DMS 273 (cell line): Measurements from ENCODE around the gene SEL1L.
"Not testable (repeated sequence)": the region's sequence is repeated elsewhere in the genome, so short reads cannot be mapped to it uniquely, and the experiment has no call there.

Source experiments
- DNase-seq: peaks from one replicate; lab custom pipeline; 2025; ENCODE audit not compliant: unreplicated experiment; lab: John Stamatoyannopoulos, UW

Gene SEL1L

GRCh38 chr14:81533536-81534343, at the start of gene SEL1L:
TSS of gene SEL1L (minus strand) at chr14:81533853. CDS start at chr14:81533744, 109 bp downstream.
- peak; percentile 100 for DNase-seq

GRCh38 chr14:81582420-81582819, 48.8 kb upstream of the SEL1L start:
- DNase-seq, result no peak

GRCh38 chr14:81579115-81579514, 45.5 kb upstream of the SEL1L start:
- no peak for DNase-seq

GRCh38 chr14:81571437-81571836, 37.8 kb upstream of the SEL1L start:
- DNase-seq, result no peak

- no peak for DNase-seq
Measured at GRCh38 chr14:81567302-81567701, 33.6 kb upstream of the SEL1L start.

GRCh38 chr14:81565441-81566290, 32.0 kb upstream of the SEL1L start:
- DNase-seq, result peak; percentile 78

- no peak for DNase-seq
Measured at GRCh38 chr14:81562818-81563217, 29.2 kb upstream of the SEL1L start.

GRCh38 chr14:81561084-81561775, 27.6 kb upstream of the SEL1L start:
- no peak for DNase-seq

- DNase-seq, result no peak
Measured at GRCh38 chr14:81559385-81559784, 25.7 kb upstream of the SEL1L start.

GRCh38 chr14:81557146-81557545, 23.5 kb upstream of the SEL1L start:
- DNase-seq, result no peak

GRCh38 chr14:81555684-81556083, 22.0 kb upstream of the SEL1L start:
- no peak for DNase-seq

- no peak for DNase-seq
Measured at GRCh38 chr14:81555051-81555450, 21.4 kb upstream of the SEL1L start.

GRCh38 chr14:81551471-81551870, 17.8 kb upstream of the SEL1L start:
- no peak for DNase-seq

GRCh38 chr14:81550001-81550637, 16.5 kb upstream of the SEL1L start:
- no peak for DNase-seq

- not testable (repeated sequence) for DNase-seq
Measured at GRCh38 chr14:81541206-81541605, 7.6 kb upstream of the SEL1L start.

GRCh38 chr14:81537193-81537592, 3.5 kb upstream of the SEL1L start:
- DNase-seq, result no peak

GRCh38 chr14:81536241-81536771, 2.7 kb upstream of the SEL1L start:
- no peak for DNase-seq

- DNase-seq, result no peak
Measured at GRCh38 chr14:81535396-81536164, 1.9 kb upstream of the SEL1L start.

GRCh38 chr14:81534510-81535074, 939 bp upstream of the SEL1L start:
- no peak for DNase-seq

- no peak for DNase-seq
Measured at GRCh38 chr14:81533212-81533535, 479 bp downstream of the SEL1L start.
